ENCODE data around the gene TSN. TPM values are rescaled to one million over a fixed set of nuclear protein-coding genes. Genes with fewer than 3 reads are reported as not detected.

Gene TSN
- total RNA-seq, 1 donor from 2014 or later: 43.9 TPM

- DNase-seq (ENCODE audit: low spot score): peak; percentile 100
- intact Hi-C loops (cut with DNase I): loop anchor here (1.0 kb wide), 2 partner anchors 19 to 206 kb away; partner anchors contain the start of genes RNU4ATAC and TSN
These were observed 18.8 kb upstream of the TSN start, which contains the start of gene NIFK for GRCh38 chr2:121736462-121737336. NIFK (minus strand) TSS chr2:121736875; CDS start chr2:121736850, 25 bp downstream.

- intact Hi-C loops (cut with DNase I): no loop called here
- DNase-seq (ENCODE audit: low spot score): no peak
These were observed 14.5 kb upstream of the TSN start for GRCh38 chr2:121740973-121741372.

- DNase-seq (ENCODE audit: low spot score): no peak
These were observed 14.0 kb upstream of the TSN start for GRCh38 chr2:121741450-121741849.

GRCh38 chr2:121746071-121746578, 9.3 kb upstream of the TSN start:
- no peak for DNase-seq (ENCODE audit: low spot score)
- intact Hi-C loops (cut with DNase I): no loop called here

More at GRCh38 chr2:121741450-121741849, 14.0 kb upstream of the TSN start:
- intact Hi-C loops (cut with DNase I): no loop called here

GRCh38 chr2:121748202-121748601, 7.2 kb upstream of the TSN start:
- DNase-seq (ENCODE audit: low spot score): no peak
- intact Hi-C loops (cut with DNase I): no loop called here

GRCh38 chr2:121754851-121755236, 607 bp upstream of the TSN start:
- intact Hi-C loops (cut with DNase I): loop anchor here (1.0 kb wide), 1 partner anchor 19 kb away; the partner anchor contains the start of gene NIFK
- DNase-seq (ENCODE audit: low spot score): no peak

GRCh38 chr2:121764681-121765228, 9.3 kb downstream of the TSN start:
- intact Hi-C loops (cut with DNase I): no loop called here
- no peak for DNase-seq (ENCODE audit: low spot score)

GRCh38 chr2:121766624-121767023, 11.2 kb downstream of the TSN start:
- DNase-seq (ENCODE audit: low spot score): no peak
- intact Hi-C loops (cut with DNase I): no loop called here

GRCh38 chr2:121768143-121768755, 12.8 kb downstream of the TSN start:
- intact Hi-C loops (cut with DNase I): no loop called here
- no peak for DNase-seq (ENCODE audit: low spot score)

- intact Hi-C loops (cut with DNase I): no loop called here
- no peak for DNase-seq (ENCODE audit: low spot score)
These were observed 16.7 kb downstream of the TSN start for GRCh38 chr2:121771976-121772742.

GRCh38 chr2:121774235-121774634, 18.8 kb downstream of the TSN start:
- intact Hi-C loops (cut with DNase I): no loop called here

GRCh38 chr2:121776361-121776760, 20.9 kb downstream of the TSN start:
- DNase-seq (ENCODE audit: low spot score): no peak
- intact Hi-C loops (cut with DNase I): no loop called here

More at GRCh38 chr2:121774235-121774634, 18.8 kb downstream of the TSN start:
- no peak for DNase-seq (ENCODE audit: low spot score)

- intact Hi-C loops (cut with DNase I): no loop called here
These were observed 21.6 kb downstream of the TSN start for GRCh38 chr2:121776885-121777698.

GRCh38 chr2:121777699-121778058, 22.2 kb downstream of the TSN start:
- intact Hi-C loops (cut with DNase I): no loop called here

More at GRCh38 chr2:121776885-121777698, 21.6 kb downstream of the TSN start:
- DNase-seq (ENCODE audit: low spot score): no peak

GRCh38 chr2:121778741-121779487, 23.5 kb downstream of the TSN start:
- DNase-seq (ENCODE audit: low spot score): no peak
- intact Hi-C loops (cut with DNase I): no loop called here

More at GRCh38 chr2:121777699-121778058, 22.2 kb downstream of the TSN start:
- no peak for DNase-seq (ENCODE audit: low spot score)

- DNase-seq (ENCODE audit: low spot score): no peak
- intact Hi-C loops (cut with DNase I): no loop called here
These were observed 27.7 kb downstream of the TSN start for GRCh38 chr2:121783180-121783579.

- DNase-seq (ENCODE audit: low spot score): no peak
- intact Hi-C loops (cut with DNase I): no loop called here
These were observed 33.2 kb downstream of the TSN start for GRCh38 chr2:121788685-121789084.
